ENCODE measurements around the gene PANK1.
A peak's percentile ranks its signal among the peaks of the same experiment; 100 is the strongest.

The PANK1 gene

GRCh38 chr10:89644967-89645741 lies at the start of gene PANK1:
TSS of gene PANK1 (minus strand) at chr10:89645242. CDS start at chr10:89644891, 351 bp downstream.
- DNase-seq (ENCODE audit: low read depth in 3 of 3), result peak; percentile 48 to 77 (median 52)

GRCh38 chr10:89693176-89693575 lies 48.1 kb upstream of the PANK1 start:
- DNase-seq (ENCODE audit: low read depth in 3 of 3), result no peak

DNA sequence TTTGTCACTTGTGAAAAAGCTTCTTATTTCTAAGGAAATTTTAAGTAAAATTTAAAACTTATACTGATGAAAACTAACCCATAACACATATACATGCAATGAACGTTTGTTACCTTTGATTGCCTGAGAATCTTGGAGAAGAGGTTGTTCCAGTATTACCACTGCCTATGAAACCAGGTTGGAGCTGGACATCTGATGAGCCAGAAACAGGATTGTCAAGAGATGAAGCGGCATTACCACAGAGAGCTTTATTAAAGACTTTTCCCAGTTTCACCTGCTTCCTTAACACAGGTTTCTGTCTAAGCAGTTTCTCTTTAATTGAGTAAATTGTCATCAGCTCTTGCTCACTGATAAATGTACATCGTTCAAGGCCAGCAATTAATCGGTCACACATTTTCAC lies 47.4 kb upstream of the PANK1 start:
- no peak for DNase-seq (ENCODE audit: low read depth in 3 of 3)

- no peak for DNase-seq (ENCODE audit: low read depth in 3 of 3)
Measured at GRCh38 chr10:89690027-89690426, 45.0 kb upstream of the PANK1 start.

GRCh38 chr10:89685936-89686335 lies 40.9 kb upstream of the PANK1 start:
- DNase-seq (ENCODE audit: low read depth in 3 of 3), result no peak

- no peak for DNase-seq (ENCODE audit: low read depth in 3 of 3)
Measured at GRCh38 chr10:89684604-89685003, 39.6 kb upstream of the PANK1 start.

- DNase-seq (ENCODE audit: low read depth in 3 of 3), result no peak
Measured at GRCh38 chr10:89683883-89684282, 38.8 kb upstream of the PANK1 start.

DNA sequence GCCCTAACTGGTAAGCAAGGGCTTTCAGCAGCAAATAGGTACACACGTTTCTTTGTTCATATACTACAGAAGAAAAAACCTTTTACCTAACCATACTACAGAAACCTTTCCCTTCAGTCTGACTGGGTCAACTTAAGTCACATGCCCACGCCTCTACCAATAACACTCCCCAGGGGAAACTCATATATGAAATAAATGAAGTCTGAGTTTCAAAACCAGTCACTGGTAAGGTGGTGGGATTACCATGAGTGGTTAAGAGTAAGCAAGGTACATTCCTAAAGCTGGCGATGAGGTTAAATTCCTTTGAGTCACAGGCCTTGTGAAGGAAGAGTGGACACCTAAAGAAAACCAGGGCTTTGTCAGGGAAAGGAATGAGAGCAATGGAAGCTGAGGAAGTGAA lies 34.9 kb upstream of the PANK1 start:
- no peak for DNase-seq (ENCODE audit: low read depth in 3 of 3)

GRCh38 chr10:89677341-89677740 lies 32.3 kb upstream of the PANK1 start:
- DNase-seq (ENCODE audit: low read depth in 3 of 3), result no peak

- no peak for DNase-seq (ENCODE audit: low read depth in 3 of 3)
Measured at GRCh38 chr10:89670926-89671325, 25.9 kb upstream of the PANK1 start.

DNA sequence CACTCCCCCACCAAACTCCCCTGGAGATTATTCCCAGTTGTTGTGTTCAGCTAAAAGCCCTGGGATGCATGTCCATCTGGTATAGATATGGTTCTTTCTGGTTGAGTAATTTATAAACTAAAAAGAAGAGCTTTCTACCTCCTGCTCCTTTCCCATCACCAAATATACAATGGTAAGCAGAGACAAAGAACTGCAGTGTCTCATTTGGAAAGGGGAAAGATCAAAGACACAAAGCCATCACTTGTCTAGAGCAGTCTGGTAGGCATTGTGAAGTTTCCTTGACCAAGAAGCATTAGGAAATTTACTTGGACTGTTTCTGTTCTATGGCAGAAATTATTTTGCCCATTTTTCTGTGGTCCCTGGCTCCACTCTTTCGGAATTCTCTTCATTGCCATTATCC lies 24.9 kb upstream of the PANK1 start:
- no peak for DNase-seq (ENCODE audit: low read depth in 3 of 3)

DNA sequence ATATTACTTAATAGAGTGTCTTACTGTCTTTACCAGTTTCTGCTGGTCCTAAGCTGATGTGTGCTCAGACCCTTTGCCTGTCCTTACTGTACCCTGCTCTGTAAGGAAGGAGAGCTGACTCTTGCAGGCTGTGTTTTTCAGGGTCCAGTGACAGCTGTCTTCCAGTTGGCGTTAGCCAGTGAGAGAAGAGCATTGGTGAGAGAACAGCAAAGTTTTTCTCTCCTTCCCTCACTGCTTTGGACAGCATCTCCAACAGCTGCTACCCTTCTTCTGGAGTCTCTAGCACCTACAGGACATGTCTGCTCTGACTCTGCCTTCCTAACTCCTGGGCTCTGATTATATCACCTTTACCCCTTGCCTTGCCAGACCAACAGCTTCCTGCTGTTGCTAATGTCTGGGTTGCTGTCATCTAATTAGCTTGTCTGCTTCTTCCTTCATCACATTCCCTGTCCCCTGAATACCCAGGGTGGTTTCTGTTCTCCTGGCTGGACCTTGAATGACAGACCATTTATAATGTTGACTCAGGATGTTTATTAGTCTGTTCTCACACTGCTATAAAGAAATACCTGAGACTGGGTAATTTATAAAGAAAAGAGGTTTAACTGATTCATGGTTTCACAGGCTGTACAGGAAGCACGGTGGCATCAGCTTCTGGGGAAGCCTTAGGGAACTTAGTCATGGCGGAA lies 23.5 kb upstream of the PANK1 start:
- DNase-seq (ENCODE audit: low read depth in 3 of 3), result no peak

GRCh38 chr10:89666138-89666537 lies 21.1 kb upstream of the PANK1 start:
- no peak for DNase-seq (ENCODE audit: low read depth in 3 of 3)

DNA sequence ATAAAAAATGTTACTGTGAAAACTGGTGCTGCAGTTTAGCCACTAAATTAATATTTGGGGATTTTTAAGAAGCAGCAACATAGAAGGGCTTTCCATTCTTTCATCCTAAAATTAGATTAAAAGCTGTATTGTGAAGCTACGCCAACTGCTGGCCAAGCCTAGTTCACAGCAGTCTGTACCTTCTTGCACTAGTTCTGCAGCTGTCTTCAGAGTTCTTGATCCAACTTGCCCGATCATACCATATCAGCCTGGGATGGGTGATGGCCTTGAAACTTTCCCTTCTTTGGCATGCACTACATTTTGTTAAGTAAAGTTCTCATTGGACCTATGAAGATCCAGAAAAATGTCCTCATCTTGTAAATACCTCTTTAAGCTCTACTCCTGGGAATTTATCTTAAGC lies 20.3 kb upstream of the PANK1 start:
- no peak for DNase-seq (ENCODE audit: low read depth in 3 of 3)

DNA sequence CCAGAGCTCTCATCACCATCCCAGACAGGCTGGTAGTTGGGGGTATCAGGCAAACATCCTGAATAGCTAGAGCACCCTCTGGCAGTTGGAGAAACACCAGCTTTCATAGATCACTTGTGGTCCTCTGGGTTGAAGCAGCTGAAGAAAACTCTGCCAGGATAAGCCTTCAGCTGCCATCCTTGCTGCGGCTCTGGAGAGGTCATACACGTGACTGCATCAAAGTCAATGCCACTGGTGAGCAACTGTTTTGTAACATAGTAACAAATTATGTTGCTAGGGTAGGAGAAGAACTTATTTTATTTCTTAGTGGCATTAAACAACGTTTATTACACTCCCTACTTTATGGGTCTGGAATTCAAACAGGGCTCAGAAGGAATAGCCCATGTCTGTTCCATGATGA lies 19.2 kb upstream of the PANK1 start:
- no peak for DNase-seq (ENCODE audit: low read depth in 3 of 3)

DNA sequence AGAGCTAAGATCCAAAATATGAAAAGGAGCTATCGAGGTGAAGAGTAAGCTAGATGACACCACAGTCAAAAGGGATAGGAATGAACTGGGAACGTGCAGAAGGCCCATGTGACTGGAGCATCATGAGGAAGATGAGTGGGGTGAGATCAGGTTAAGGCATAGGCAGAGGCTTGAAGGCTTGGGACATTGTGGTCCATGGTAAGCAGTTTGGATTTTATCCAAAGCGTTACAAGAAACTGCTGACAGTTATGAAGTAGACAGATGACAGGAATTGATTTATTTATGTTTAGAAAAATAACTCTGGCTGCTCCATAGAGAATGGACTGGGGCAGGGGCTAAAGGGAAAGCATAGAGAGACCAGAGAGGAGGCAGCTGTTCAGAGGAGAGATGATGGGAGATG lies 18.1 kb upstream of the PANK1 start:
- no peak for DNase-seq (ENCODE audit: low read depth in 3 of 3)

DNA sequence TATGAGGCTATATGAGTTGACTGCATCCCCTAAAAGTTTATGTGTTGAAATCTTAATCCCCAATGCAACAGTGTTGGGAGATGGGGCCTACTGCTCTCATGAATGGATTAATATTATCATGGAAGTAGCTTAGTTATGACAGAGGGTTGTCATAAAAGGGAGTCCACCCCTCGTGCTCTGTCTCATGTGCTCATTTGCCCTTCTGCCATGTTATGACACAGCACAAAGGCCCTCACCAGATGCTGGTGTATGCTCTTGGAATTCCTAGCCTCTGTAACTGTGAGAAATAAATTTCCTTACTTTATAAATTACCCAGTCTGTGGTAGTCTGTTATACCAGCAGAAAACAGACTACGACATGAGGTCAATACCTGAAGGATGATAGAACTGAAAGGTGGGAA lies 17.6 kb upstream of the PANK1 start:
- no peak for DNase-seq (ENCODE audit: low read depth in 3 of 3)

GRCh38 chr10:89659143-89660131 lies 14.4 kb upstream of the PANK1 start:
- DNase-seq (ENCODE audit: low read depth in 3 of 3), result no peak

DNA sequence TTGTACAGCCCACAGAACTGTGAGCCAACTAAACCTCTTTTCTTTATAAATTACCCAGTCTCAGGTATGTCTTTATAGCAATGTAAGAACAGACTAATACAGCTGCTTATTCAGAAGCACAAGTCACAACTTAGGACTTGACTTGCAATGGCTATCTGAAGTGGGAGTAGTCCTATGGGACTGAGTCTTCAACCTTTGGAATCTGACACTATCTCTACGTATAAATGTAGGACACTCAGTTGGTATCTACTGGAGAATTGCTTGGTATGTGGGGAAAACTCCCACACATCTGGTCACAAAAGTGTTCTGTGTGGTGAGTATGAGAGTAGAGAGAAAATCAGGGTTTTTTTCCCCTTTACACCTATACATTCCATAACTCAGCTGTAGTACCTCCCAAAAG lies 12.3 kb upstream of the PANK1 start:
- DNase-seq (ENCODE audit: low read depth in 3 of 3), result no peak

DNA sequence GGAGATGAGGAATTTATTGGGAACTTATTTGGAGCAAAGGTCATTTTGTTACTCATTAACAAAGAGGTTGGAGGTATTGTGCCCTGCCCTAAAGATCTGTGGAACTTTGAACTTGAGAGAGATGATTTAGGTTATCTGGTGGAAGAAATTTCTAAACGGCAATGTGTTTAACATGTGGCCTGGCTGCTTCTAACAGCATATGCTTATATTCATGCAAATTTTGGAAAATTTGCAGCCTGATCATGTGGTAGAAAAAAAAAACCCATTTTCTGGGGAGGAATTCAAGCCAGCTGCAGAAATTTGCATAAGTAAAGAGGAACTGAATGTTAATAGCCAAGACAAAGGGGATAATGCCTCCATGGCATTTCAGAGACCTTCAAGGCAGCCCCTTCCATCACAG lies 10.7 kb upstream of the PANK1 start:
- no peak for DNase-seq (ENCODE audit: low read depth in 3 of 3)

DNA sequence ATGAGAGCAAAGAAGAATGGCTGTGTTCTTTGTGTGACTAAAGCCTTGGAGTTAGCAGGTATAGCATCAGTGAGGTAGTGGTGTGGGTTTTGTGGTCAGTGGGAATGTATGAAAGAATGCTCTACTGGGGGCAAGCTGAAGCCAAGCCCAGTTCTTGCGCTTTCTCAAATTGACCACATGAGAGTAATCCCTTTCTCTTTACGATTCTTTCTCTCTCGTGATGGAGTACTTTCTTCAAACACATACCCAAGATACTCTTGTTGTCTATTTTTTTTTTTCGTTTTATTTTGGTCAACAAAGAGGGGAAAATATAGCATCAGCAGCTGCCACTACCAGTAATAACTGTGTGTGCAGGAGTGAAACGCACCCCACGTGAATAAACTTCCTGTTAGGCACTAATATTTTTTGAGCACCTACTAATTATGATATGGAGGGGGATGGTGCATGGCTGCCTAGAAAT lies 8.4 kb upstream of the PANK1 start:
- no peak for DNase-seq (ENCODE audit: low read depth in 3 of 3)

GRCh38 chr10:89652806-89653370 lies 7.8 kb upstream of the PANK1 start:
- no peak for DNase-seq (ENCODE audit: low read depth in 3 of 3)
